Measurements from ENCODE around the gene USP49. TPM values are rescaled to one million over a fixed set of nuclear protein-coding genes. Genes with fewer than 3 reads are reported as not detected.

The USP49 gene
- total RNA-seq, 4 donors from 2014 or later, result 2.3 to 7.9 (median 4.0) TPM

- in situ Hi-C loops (cut with MboI; ENCODE audit: low pct_ligation_motif_present in 1 of 4, low pct_unique_long_range_greater_than_20kb in 1 of 4, low sequenced_read_pairs in 3 of 4) (no loop called here), intact Hi-C loops (cut with DNase I; ENCODE audit: low total_unique reads) (no loop called here)
- no peaks in the 10 kb centered on the region for H3K36me3 ChIP-seq
- no peak for DNase-seq
- no peaks in the 10 kb centered on the region for H3K27me3 ChIP-seq
- TF ChIP-seq POLR2A (IDR thresholded peaks at IDR 0.05) (no peak), CTCF (IDR thresholded peaks at IDR 0.05) (no peak), EP300 (IDR thresholded peaks at IDR 0.05; ENCODE audit: low read depth) (no peak), POLR2AphosphoS5 (IDR thresholded peaks at IDR 0.05) (no peak)
- no peak overlapping the region for H3K27ac ChIP-seq
- H3K9me3 ChIP-seq, result no peaks in the 10 kb centered on the region
- H3K4me1 ChIP-seq, result peaks cover 0 to 5% (median 2%) of the 10 kb centered on the region in 4 donors
- H3K4me3 ChIP-seq, result no peak overlapping the region
- 86 to 93% methylated on average over 1 of the region's 1 CpG for WGBS, 2 donors (ENCODE audit: low coverage in 1 of 2)
These were observed 73.2 kb downstream of the USP49 start for GRCh38 chr6:41822021-41822420.

- Histone ChIP-seq H3K4me3 (no peak overlapping the region), H3K36me3 (no peaks in the 10 kb centered on the region), H3K4me1 (peaks cover 0 to 5% (median 2%) of the 10 kb centered on the region in 4 donors), H3K27me3 (no peaks in the 10 kb centered on the region), H3K27ac (no peak overlapping the region), H3K9me3 (no peaks in the 10 kb centered on the region)
- DNase-seq, result no peak
- in situ Hi-C loops (cut with MboI; ENCODE audit: low pct_ligation_motif_present in 1 of 4, low pct_unique_long_range_greater_than_20kb in 1 of 4, low sequenced_read_pairs in 3 of 4) (no loop called here), intact Hi-C loops (cut with DNase I; ENCODE audit: low total_unique reads) (no loop called here)
- WGBS, 2 donors (ENCODE audit: low coverage in 1 of 2), result 88 to 91% methylated on average over 1 to 4 of the region's 4 CpGs
- TF ChIP-seq POLR2AphosphoS5 (IDR thresholded peaks at IDR 0.05), result no peak
- no peak for TF ChIP-seq EP300 (IDR thresholded peaks at IDR 0.05; ENCODE audit: low read depth)
- no peak for TF ChIP-seq POLR2A (IDR thresholded peaks at IDR 0.05)
- TF ChIP-seq CTCF (IDR thresholded peaks at IDR 0.05), result no peak
These were observed 73.9 kb downstream of the USP49 start for GRCh38 chr6:41821266-41821665.

GRCh38 chr6:41818271-41819054 is 76.7 kb downstream of the USP49 start:
- no peak for DNase-seq
- Histone ChIP-seq H3K4me3 (no peak overlapping the region), H3K4me1 (no peaks in the 10 kb centered on the region), H3K9me3 (no peaks in the 10 kb centered on the region), H3K27me3 (no peaks in the 10 kb centered on the region), H3K36me3 (no peaks in the 10 kb centered on the region), H3K27ac (no peak overlapping the region)
- TF ChIP-seq POLR2AphosphoS5 (IDR thresholded peaks at IDR 0.05), result no peak
- TF ChIP-seq POLR2A (IDR thresholded peaks at IDR 0.05), result no peak
- TF ChIP-seq CTCF (IDR thresholded peaks at IDR 0.05), result no peak
- TF ChIP-seq EP300 (IDR thresholded peaks at IDR 0.05; ENCODE audit: low read depth), result no peak
- intact Hi-C loops (cut with DNase I; ENCODE audit: low total_unique reads) (no loop called here), in situ Hi-C loops (cut with MboI; ENCODE audit: low pct_ligation_motif_present in 1 of 4, low pct_unique_long_range_greater_than_20kb in 1 of 4, low sequenced_read_pairs in 3 of 4) (no loop called here)
- WGBS, 2 donors (ENCODE audit: low coverage in 1 of 2), result 56 to 83% methylated on average over 3 to 4 of the region's 4 CpGs

- WGBS, 2 donors (ENCODE audit: low coverage in 1 of 2), result 100% methylated on average over 1 of the region's 1 CpG
- no peak for DNase-seq
- Histone ChIP-seq H3K4me3 (no peak overlapping the region), H3K27me3 (no peaks in the 10 kb centered on the region), H3K36me3 (no peaks in the 10 kb centered on the region), H3K27ac (no peak overlapping the region), H3K9me3 (no peaks in the 10 kb centered on the region), H3K4me1 (no peaks in the 10 kb centered on the region)
- in situ Hi-C loops (cut with MboI; ENCODE audit: low pct_ligation_motif_present in 1 of 4, low pct_unique_long_range_greater_than_20kb in 1 of 4, low sequenced_read_pairs in 3 of 4), result no loop called here
- no peak for TF ChIP-seq POLR2AphosphoS5 (IDR thresholded peaks at IDR 0.05)
- intact Hi-C loops (cut with DNase I; ENCODE audit: low total_unique reads), result no loop called here
These were observed 79.6 kb downstream of the USP49 start for GRCh38 chr6:41815587-41815986.

Measured in transverse colon (tissue), 4 donors.